Heart right ventricle (tissue), 16 donors: ENCODE results near the gene CCR2. TPM values are rescaled to one million over a fixed set of nuclear protein-coding genes. Genes with fewer than 3 reads are reported as not detected.

ENCODE experiments used
- ATAC-seq, 8 donors: fragments of 200-7000 bp; cut with Tn5 transposase; one replicate each; pipeline ENCODE4 v1.9.1; 2020; ENCODE audit warnings: mild to moderate bottlenecking in 8 of 8, moderate library complexity in 8 of 8, moderate number of reproducible peaks in 1 of 8
- DNase-seq, 2 donors: peaks; one replicate each; pipeline ENCODE4 v3.0.0-alpha.2; 2020
- H3K27ac ChIP-seq, 10 donors: fragments of 200-600 bp; sonication (generic) in 2 of 10; one replicate each; pipeline versions ENCODE4 v1.5.0 to v1.8.0; 2020 to 2022; ENCODE audit warnings: mild to moderate bottlenecking in 3 of 10
- H3K27me3 ChIP-seq, 7 donors: fragments of 200-600 bp; one replicate each; pipeline ENCODE4 v1.8.0; 2021 to 2022; ENCODE audit warnings: mild to moderate bottlenecking in 2 of 7
- H3K36me3 ChIP-seq, 9 donors: fragments of 200-600 bp; sonication (generic) in 1 of 9; one replicate each; pipeline versions ENCODE4 v1.5.0 to v1.8.0; 2020 to 2022; ENCODE audit warnings: mild to moderate bottlenecking in 2 of 9
- H3K4me1 ChIP-seq, 9 donors: fragments of 200-600 bp; sonication (generic) in 1 of 9; one replicate each; pipeline versions ENCODE4 v1.5.0 to v1.8.0; 2020 to 2022; ENCODE audit warnings: mild to moderate bottlenecking in 4 of 9
- H3K4me3 ChIP-seq, 10 donors: fragments of 200-600 bp; sonication (generic) in 2 of 10; one replicate each; pipeline versions ENCODE4 v1.5.0 to v1.8.0; 2020 to 2022; ENCODE audit warnings: mild to moderate bottlenecking in 7 of 10, moderate library complexity in 2 of 10
- H3K9me3 ChIP-seq, 11 donors: fragments of 200-600 bp in 10 of 11; sonication (generic) in 2 of 11; one replicate each; pipeline versions ENCODE4 v1.5.0 to v1.8.0; 2013 to 2022; ENCODE audit warnings: mild to moderate bottlenecking in 2 of 11, control low read depth in 1 of 11, moderate library complexity in 1 of 11
- WGBS, 2 donors: extraction: QIAGEN DNeasy Blood & Tissue Kit; methylation state at CpG; one replicate each; pipeline ENCODE4 v1.1.7; 2013; ENCODE audit warnings: inconsistent platforms in 1 of 2; 5-methylcytosine and 5-hydroxymethylcytosine counted together
- intact Hi-C, 10 donors: fragments of 100-400 bp; cut with DNase I; formaldehyde crosslinking; loops; one replicate each; pipeline versions ENCODE4 v1.11.1 to v1.14.2; 2022
- polyA plus RNA-seq, 2 donors: library from polyadenylated mRNA; stranded (reverse); fragments of 200-250 nt; gene quantifications; one replicate each; pipeline ENCODE4 v1.2.3, GENCODE V29; 2013
- total RNA-seq, 10 donors: library from RNA; stranded (reverse); fragmentation: NEBNext Ultra II Directional in 3 of 10; extraction: Animal tissue kit (Norgen Biotek cat#: 25700) in 3 of 10; gene quantifications; one replicate each; pipeline versions ENCODE4 v1.2.1 to v1.2.4, GENCODE V29; 2021 to 2023
- TF ChIP-seq, protein P1 (sequence below), 9 donors: fragments of 200-600 bp; sonication (generic) in 2 of 9; IDR thresholded peaks; one replicate each; pipeline versions ENCODE4 v1.5.0 to v1.8.0; 2021 to 2022; ENCODE audit warnings: antibody characterized with exemption in 9 of 9, mild to moderate bottlenecking in 5 of 9, moderate library complexity in 1 of 9
- donor health status: Arrhythmogenic right ventricular cardiomyopathy.
- donor health status: ischemic (EF 13 %, LVEDD 7.1; RV severe dilation, severe dysfunction).
- donor health status: healthy with polysubstance abuse.
- donor health status: DM: no; HTN: yes; CAD: no.
- donor health status: DM: no; HTN: no; CAD: no.
- donor health status: ischemic (EF 25% LVEDD 6.9; RV normal size, moderate dysfunction).
- donor health status: ischemic (EF 25% LVEDD 5.7; RV mildly dilated, moderate dysfunction).
- donor health status: healthy.
- donor health status: DM: yes; HTN: yes; CAD: no.
- donor health status: Ischemic cardiomyopathy.
- donor health status: ischemic (EF 35%, LVEDD 5.7; RV mildly dilated, moderate dysfunction).
- donor health status: nonischemic (EF 11% LVEDD 7.7; RV severe dilation, severe dysfunction).
- donor health status: DM: yes; HTN: yes; CAD: no.
- donor health status: PGD.
- donor health status: ischemic (EF 29% LVEDD 5.4; RV normal size, mild dysfunction).
- donor health status: nonischemic (EF 23%, LVEDD 6.1; RV moderate dilation, normal function).

Gene CCR2
- total and polyA plus RNA-seq, 12 donors = 0.15 to 8.7 (median 0.58) TPM

DNA sequence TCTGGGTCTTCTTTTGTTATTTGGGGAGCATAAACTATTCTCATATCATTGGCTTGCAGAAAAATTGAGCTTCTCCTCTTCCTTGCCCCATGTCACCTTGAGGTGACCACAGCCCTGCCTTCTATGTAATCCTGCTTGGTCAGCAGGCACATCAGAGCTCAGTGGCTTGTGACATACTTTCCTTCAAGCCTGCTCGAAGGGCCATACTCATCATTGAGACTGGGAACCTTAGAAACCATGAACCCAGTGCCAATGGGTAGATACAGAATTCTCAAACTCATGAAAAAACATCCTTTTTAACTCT, 3.7 kb upstream of the CCR2 start:
- 60 to 79% methylated on average over 1 of the region's 1 CpG for WGBS, 2 donors
- Histone ChIP-seq H3K4me1 (peaks cover 0 to 36% (median 0%) of the 10 kb centered on the region in 9 donors), H3K27me3 (peaks cover 0 to 51% (median 17%) of the 10 kb centered on the region in 7 donors), H3K36me3 (no peaks in the 10 kb centered on the region), H3K9me3 (peaks cover 0 to 6% (median 0%) of the 10 kb centered on the region in 11 donors), H3K27ac (peak overlapping the region in 1 of 10 donors; percentile 57), H3K4me3 (no peak overlapping the region)
- no peak for ATAC-seq
- TF ChIP-seq, protein P1, sequence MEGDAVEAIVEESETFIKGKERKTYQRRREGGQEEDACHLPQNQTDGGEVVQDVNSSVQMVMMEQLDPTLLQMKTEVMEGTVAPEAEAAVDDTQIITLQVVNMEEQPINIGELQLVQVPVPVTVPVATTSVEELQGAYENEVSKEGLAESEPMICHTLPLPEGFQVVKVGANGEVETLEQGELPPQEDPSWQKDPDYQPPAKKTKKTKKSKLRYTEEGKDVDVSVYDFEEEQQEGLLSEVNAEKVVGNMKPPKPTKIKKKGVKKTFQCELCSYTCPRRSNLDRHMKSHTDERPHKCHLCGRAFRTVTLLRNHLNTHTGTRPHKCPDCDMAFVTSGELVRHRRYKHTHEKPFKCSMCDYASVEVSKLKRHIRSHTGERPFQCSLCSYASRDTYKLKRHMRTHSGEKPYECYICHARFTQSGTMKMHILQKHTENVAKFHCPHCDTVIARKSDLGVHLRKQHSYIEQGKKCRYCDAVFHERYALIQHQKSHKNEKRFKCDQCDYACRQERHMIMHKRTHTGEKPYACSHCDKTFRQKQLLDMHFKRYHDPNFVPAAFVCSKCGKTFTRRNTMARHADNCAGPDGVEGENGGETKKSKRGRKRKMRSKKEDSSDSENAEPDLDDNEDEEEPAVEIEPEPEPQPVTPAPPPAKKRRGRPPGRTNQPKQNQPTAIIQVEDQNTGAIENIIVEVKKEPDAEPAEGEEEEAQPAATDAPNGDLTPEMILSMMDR (IDR thresholded peaks at IDR 0.05) = no peak
- no peak for DNase-seq
- intact Hi-C loops = no loop called here

DNA sequence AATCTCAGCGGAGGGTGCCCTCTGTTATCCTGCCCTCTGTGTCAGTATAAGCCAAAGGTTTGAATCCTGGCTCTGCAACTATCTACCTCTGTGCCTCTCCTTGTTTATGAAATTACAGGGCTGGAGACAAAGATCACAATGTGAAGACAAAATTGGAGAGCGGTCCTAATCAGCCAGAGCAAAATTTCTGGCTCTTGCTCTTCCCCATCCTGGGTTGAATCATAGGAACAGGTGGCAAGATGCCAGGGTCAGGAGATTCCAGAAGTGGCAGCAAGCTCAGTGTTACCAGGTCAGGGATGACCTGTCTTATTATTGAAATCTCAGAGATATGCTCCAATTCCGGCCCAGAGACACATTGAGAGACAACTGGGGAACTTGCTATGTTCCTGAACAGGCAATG, 2.3 kb upstream of the CCR2 start:
- H3K36me3 ChIP-seq = no peaks in the 10 kb centered on the region
- no peak for DNase-seq
- 55 to 72% methylated on average over 3 of the region's 3 CpGs for WGBS, 2 donors
- H3K4me1 ChIP-seq = peaks cover 0 to 37% (median 0%) of the 10 kb centered on the region in 9 donors
- H3K4me3 ChIP-seq = no peak overlapping the region
- TF ChIP-seq, protein P1 (IDR thresholded peaks at IDR 0.05) = no peak
- ATAC-seq = peak in 1 of 8 donors; percentile 66
- H3K9me3 ChIP-seq = peaks cover 0 to 6% (median 0%) of the 10 kb centered on the region in 11 donors
- H3K27ac ChIP-seq = no peak overlapping the region
- H3K27me3 ChIP-seq = peaks cover 0 to 55% (median 18%) of the 10 kb centered on the region in 7 donors
- intact Hi-C loops = no loop called here

DNA sequence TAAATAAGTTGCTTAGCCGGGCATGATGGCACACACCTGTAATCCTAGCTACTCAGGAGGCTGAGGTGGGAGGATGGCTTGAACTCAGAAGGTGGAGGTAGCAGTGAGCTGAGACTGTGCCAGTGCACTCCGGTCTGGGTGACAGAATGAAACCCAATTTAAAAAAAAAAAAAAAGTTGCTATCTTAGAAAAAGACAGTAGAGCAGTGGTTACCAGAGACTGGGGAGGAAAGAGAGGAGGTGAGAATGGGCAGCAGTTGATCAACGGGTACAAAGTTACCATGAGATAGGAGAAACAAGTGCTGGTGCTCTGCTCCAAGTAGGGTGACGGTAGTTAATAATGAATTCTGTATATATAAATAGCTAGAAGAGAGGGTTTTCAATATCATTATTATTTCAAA, 821 bp upstream of the CCR2 start:
- DNase-seq = no peak
- Histone ChIP-seq H3K4me3 (no peak overlapping the region), H3K27ac (no peak overlapping the region), H3K27me3 (peaks cover 0 to 55% (median 18%) of the 10 kb centered on the region in 7 donors), H3K4me1 (peaks cover 0 to 49% (median 0%) of the 10 kb centered on the region in 9 donors), H3K36me3 (no peaks in the 10 kb centered on the region), H3K9me3 (no peaks in the 10 kb centered on the region)
- intact Hi-C loops = no loop called here
- WGBS, 2 donors = 73 to 82% methylated on average over 4 of the region's 4 CpGs
- ATAC-seq = no peak
- TF ChIP-seq, protein P1 (IDR thresholded peaks at IDR 0.05) = no peak

DNA sequence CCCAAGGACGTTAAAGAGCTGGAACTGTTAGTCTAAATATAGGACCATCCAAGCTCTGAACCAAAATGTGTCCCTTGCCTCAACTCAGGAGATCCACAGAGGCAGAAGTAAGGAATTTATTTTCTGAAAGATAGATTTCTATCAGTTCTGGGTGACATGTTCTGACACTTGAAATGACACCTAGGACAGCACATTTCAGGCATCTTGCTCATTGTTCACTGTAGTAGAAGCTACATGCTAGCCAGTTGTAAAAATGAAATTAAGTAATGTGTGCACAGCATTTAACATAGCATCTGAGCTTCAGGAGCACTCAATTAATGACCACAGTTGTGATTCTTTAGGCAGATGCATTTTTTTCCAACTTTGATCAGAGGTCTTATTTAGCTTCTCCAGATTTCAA, 567 bp downstream of the CCR2 start:
- TF ChIP-seq, protein P1 (IDR thresholded peaks at IDR 0.05) = no peak
- peak overlapping the region in 1 of 10 donors; percentile 72 for H3K27ac ChIP-seq
- H3K9me3 ChIP-seq = no peaks in the 10 kb centered on the region
- DNase-seq = no peak
- intact Hi-C loops = no loop called here
- no peak for ATAC-seq
- peaks cover 0 to 55% (median 0%) of the 10 kb centered on the region in 9 donors for H3K4me1 ChIP-seq
- H3K4me3 ChIP-seq = peak overlapping the region in 2 of 10 donors; percentile 7 to 36
- H3K36me3 ChIP-seq = no peaks in the 10 kb centered on the region
- WGBS, 2 donors = 27 to 30% methylated on average over 1 of the region's 1 CpG
- H3K27me3 ChIP-seq = peaks cover 0 to 50% (median 18%) of the 10 kb centered on the region in 7 donors
